GM12872 (cell line): ENCODE data around the gene TBC1D20.

Experiments
- TF ChIP-seq, protein P1 (sequence below): IDR thresholded peaks from 3 replicates; pipeline ENCODE4 v1.5.1; 2011; ENCODE audit warnings: low read depth, mild to moderate bottlenecking, low read length, moderate library complexity; ENCODE audit not compliant: insufficient read depth

Gene TBC1D20

DNA sequence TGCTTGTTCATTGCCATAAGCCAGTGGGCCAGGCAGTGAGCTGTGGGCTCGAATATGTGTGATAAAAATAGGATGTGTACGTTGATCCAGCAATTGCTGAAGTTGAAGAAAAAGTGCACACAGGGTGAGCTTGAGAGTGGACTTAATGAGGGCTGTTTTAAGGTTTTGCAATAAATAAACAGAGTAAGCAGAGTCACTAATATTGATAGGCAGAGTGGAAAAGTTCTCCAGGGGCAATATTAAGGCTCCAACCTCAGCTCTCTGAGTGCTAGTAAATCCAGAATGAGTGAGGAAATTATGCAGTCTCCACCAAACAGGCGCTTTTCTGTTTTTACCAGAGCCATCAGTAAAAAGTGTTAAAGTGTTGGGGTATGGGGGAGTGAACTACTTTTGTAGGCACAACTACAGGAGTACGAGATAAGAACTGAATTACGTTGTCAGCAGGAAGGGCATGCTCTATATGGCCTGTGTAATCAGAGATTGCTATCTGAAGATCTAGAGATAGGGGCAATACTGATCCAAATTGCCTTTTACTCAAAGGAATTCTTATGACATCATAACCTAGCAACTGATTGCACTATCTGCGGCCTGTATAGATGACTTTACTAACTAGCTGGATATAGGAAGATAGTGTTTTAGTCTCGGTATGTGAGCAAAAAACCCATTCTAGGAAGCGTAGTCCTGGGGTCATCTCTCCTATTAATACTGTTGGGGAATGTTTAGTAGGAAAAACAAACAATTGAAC, 7.6 kb upstream of the TBC1D20 start:
- TF ChIP-seq, protein P1, sequence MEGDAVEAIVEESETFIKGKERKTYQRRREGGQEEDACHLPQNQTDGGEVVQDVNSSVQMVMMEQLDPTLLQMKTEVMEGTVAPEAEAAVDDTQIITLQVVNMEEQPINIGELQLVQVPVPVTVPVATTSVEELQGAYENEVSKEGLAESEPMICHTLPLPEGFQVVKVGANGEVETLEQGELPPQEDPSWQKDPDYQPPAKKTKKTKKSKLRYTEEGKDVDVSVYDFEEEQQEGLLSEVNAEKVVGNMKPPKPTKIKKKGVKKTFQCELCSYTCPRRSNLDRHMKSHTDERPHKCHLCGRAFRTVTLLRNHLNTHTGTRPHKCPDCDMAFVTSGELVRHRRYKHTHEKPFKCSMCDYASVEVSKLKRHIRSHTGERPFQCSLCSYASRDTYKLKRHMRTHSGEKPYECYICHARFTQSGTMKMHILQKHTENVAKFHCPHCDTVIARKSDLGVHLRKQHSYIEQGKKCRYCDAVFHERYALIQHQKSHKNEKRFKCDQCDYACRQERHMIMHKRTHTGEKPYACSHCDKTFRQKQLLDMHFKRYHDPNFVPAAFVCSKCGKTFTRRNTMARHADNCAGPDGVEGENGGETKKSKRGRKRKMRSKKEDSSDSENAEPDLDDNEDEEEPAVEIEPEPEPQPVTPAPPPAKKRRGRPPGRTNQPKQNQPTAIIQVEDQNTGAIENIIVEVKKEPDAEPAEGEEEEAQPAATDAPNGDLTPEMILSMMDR, result no peak

DNA sequence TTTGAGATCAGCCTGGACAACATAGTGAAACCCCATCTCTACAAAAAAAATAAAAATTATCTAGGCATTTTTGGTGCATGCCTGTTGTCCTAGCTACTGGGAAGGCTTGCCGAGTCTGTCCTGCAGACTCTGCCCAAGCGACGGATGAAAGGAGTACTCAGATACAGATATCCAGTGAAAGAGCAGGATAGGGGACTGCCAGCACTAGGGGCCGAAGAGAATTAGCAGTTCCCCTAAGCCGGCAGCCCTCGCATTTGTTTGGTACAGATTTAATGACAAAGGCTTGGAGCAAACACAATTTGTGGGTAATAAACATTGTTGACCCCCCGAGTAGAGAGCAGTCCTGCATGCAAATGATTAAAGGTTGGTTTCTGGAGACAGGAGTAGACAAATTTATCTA, 5.4 kb upstream of the TBC1D20 start:
- TF ChIP-seq, protein P1, result no peak

DNA sequence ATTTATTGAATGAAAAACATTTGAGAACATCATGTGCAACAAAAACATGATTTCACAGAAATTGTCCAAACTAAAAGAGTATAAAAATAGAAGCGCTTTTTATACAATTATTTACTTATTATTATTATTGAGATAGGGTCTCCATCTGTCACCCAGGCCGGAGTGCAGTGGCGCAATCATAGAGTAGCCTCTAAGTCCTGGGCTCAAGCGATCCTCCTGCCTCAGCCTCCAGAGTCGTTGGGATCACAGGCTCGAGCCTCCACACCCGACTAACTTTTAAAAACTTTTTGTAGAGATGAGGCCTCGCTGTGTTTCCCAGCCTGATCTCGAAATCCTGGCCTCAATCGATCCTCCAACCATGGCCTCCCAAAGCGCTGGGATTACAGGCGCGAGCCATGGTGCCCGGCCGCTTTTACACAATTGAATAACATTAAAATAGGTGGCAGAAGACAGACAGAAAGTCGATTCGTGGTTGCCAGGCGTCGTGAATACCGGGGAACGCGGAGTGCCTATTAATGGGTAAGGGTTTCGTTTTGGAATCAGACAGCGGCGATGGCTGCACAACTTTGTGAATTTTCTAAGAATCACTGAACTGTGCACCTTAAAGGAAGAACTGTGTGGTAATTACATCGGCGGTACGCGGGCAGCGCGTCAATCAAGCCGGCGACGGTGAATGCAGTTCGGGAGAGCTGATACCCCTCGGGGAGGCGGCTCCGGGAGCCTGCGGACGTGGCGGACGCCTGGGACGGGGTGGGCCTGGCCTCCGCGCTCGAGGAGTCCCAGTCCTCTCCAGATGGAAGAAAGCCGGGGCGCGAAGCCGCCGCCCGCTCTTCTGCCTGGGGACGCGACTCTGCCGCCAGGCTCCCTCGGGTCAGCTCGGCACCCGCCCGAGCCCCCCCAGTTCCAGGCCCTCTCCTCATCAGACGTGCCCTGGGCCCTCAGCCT, 807 bp downstream of the TBC1D20 start:
- TF ChIP-seq, protein P1, result no peak

DNA sequence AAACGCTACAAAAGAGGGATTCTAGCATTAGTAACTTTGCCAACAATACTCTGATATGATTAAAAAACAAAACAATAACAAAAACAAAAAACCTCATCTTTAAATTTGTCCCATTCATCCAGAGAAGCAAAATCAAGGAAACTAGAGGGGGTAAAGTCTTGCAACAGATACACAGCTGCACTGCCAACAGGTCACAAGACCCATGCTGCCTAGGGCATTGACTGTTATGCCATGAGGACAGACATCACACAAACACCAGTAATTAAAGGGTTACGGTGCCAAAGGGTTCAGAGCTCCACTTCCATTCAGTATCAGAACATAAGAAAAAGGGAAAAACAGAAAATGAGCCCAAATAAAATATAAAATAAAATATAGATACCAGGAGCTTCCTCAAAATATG, 1.6 kb downstream of the TBC1D20 start:
- TF ChIP-seq, protein P1, result no peak

DNA sequence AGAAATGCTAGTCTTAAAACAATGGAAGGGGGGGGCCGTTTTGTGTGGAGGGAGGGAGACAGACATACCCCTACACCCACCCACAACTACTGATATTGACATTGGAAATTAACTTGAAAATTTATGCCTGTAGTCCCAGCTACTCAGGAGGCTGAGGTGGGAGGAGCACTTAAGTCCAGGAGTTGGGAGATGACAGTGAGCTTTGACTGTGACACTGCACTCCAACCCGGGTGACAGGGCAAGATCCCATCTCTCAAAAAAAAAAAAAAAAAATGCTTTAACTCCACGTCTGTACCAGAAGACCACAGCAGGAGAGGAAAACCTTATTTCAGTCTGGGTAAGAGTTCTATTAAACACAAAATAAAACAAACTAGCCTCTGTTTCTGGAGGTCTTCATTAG, 2.2 kb downstream of the TBC1D20 start:
- TF ChIP-seq, protein P1, result no peak

DNA sequence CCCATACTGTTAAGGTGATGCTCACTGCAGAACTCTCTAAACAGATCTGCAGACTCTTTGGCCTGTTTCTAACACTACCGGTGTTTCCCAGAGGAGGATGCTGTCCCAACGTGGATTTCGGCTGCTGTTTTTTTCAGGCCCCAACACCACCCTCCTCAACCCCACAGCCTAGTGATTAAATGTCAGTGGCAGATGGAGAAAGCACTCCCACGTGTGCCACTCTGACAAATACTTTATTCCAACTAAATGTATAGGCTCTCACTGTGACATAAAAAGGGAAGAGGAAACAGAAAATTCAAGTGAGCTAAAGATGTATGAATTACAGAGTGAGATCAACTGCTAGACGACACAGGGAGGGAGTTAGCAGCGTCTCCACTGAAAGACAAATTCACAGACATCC, 3.6 kb downstream of the TBC1D20 start:
- TF ChIP-seq, protein P1, result no peak

DNA sequence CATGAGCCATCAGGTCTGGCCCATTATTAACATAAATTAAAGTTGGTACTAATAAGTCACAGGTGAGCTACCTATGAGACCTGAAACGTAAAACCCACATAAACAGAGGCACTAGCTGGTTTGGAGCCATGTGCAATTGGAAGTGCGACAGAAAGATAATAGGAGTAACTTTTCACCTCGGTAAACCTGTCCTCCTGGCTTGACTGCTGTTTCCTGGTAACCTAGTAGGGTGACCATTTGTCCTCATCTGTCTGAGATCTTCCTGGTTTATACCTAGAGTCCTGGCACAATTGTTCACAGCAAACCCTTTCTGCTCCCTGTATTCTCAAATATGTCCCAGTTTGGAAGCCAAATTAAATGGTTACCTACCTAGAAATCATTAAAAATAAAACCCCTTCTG, 7.4 kb downstream of the TBC1D20 start:
- TF ChIP-seq, protein P1, result no peak
